ENCODE data around the gene USP33. TPM values are rescaled to one million over a fixed set of nuclear protein-coding genes. Genes with fewer than 3 reads are reported as not detected.

The USP33 gene
- total and polyA plus RNA-seq, 9 of the 15 experiments (the other 6 are each of a cell fraction or from before 2014, with no cell fraction given) = 22.4 to 83.5 (median 44.7) TPM

DNA sequence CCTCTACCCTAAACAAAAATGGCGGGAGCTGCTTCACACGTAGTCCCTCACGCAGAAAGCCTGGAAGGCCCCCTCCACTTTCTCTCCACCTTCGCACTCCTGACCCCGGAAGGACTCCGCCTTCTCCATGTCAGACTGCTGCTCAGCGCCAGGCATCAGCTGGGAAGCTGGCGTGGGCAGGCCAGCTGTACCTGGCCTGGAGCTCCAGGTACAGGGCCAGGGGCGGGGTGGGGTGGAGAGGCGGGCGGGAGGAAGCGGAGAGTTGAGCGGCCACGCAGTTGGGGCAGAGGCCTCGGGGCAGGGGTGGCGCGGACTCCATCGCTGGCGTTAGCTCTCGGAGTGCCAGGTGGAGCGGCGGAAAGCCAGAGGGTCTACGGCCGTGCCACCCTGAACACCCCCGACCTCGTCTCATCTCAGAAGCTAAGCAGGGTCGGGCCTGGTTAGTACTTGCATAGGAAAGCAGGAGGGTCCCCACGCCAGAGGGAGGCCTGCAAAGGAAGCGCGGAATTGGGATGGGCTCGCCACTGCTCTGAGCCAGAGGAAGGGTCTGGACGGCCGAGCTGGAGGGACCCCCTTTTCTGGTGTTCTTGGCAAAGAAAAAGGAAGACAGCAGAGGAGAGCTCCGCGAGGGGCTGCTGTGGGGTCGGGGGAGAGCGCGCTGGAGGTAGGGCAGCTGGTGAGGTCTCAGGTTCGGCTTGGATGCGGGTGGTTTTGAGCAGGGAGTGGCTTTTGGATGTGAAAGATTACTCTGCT, 20.1 kb upstream of the USP33 start, which contains the start of gene MIGA1 (continued):
- TF ChIP-seq, protein P1, sequence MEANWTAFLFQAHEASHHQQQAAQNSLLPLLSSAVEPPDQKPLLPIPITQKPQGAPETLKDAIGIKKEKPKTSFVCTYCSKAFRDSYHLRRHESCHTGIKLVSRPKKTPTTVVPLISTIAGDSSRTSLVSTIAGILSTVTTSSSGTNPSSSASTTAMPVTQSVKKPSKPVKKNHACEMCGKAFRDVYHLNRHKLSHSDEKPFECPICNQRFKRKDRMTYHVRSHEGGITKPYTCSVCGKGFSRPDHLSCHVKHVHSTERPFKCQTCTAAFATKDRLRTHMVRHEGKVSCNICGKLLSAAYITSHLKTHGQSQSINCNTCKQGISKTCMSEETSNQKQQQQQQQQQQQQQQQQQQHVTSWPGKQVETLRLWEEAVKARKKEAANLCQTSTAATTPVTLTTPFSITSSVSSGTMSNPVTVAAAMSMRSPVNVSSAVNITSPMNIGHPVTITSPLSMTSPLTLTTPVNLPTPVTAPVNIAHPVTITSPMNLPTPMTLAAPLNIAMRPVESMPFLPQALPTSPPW (CRISPR knock-in tag; IDR thresholded peaks at IDR 0.05) = peak; percentile 94
- TF ChIP-seq ZSCAN32 (CRISPR knock-in tag; IDR thresholded peaks at IDR 0.05) = no peak
- TF ChIP-seq CCNT2 (IDR thresholded peaks at IDR 0.05; ENCODE audit: borderline replicate concordance, extremely low read depth, insufficient read length, low read depth, low read length) = no peak
- TF ChIP-seq, protein P2, sequence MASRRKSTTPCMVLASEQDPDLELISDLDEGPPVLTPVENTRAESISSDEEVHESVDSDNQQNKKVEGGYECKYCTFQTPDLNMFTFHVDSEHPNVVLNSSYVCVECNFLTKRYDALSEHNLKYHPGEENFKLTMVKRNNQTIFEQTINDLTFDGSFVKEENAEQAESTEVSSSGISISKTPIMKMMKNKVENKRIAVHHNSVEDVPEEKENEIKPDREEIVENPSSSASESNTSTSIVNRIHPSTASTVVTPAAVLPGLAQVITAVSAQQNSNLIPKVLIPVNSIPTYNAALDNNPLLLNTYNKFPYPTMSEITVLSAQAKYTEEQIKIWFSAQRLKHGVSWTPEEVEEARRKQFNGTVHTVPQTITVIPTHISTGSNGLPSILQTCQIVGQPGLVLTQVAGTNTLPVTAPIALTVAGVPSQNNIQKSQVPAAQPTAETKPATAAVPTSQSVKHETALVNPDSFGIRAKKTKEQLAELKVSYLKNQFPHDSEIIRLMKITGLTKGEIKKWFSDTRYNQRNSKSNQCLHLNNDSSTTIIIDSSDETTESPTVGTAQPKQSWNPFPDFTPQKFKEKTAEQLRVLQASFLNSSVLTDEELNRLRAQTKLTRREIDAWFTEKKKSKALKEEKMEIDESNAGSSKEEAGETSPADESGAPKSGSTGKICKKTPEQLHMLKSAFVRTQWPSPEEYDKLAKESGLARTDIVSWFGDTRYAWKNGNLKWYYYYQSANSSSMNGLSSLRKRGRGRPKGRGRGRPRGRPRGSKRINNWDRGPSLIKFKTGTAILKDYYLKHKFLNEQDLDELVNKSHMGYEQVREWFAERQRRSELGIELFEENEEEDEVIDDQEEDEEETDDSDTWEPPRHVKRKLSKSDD (conservative IDR thresholded peaks at IDR 0.05; ENCODE audit: low read length) = peak; percentile 72; the same call in 1 of the 2 replicates
- peak; percentile 77 for TF ChIP-seq HNRNPLL (IDR thresholded peaks at IDR 0.05; ENCODE audit: low read depth, low read length, poor library complexity, severe bottlenecking)
- TF ChIP-seq TBP (optimal IDR thresholded peaks at IDR 0.05; ENCODE audit: low read depth, low read length) = peak; percentile 28
- no peak for TF ChIP-seq MXI1 (IDR thresholded peaks at IDR 0.05; ENCODE audit: low read depth, low read length)
- TF ChIP-seq, protein P3, sequence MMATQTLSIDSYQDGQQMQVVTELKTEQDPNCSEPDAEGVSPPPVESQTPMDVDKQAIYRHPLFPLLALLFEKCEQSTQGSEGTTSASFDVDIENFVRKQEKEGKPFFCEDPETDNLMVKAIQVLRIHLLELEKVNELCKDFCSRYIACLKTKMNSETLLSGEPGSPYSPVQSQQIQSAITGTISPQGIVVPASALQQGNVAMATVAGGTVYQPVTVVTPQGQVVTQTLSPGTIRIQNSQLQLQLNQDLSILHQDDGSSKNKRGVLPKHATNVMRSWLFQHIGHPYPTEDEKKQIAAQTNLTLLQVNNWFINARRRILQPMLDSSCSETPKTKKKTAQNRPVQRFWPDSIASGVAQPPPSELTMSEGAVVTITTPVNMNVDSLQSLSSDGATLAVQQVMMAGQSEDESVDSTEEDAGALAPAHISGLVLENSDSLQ (IDR thresholded peaks at IDR 0.05) = no peak
- TF ChIP-seq, protein P4, sequence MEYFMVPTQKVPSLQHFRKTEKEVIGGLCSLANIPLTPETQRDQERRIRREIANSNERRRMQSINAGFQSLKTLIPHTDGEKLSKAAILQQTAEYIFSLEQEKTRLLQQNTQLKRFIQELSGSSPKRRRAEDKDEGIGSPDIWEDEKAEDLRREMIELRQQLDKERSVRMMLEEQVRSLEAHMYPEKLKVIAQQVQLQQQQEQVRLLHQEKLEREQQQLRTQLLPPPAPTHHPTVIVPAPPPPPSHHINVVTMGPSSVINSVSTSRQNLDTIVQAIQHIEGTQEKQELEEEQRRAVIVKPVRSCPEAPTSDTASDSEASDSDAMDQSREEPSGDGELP (CRISPR knock-in tag; IDR thresholded peaks at IDR 0.05; ENCODE audit: borderline replicate concordance) = peak; percentile 98
- TF ChIP-seq NR1H2 (CRISPR knock-in tag; IDR thresholded peaks at IDR 0.05) = 0 out of 2 replicates have a peak, but pooled peaks have one; percentile 21
- TF ChIP-seq MIER1 (IDR thresholded peaks at IDR 0.05; ENCODE audit: low read depth) = no peak
- TF ChIP-seq RAD51 (IDR thresholded peaks at IDR 0.05; ENCODE audit: borderline replicate concordance, low read depth) = no peak
- TF ChIP-seq ILF3 (IDR thresholded peaks at IDR 0.05; ENCODE audit: borderline replicate concordance) = no peak
- TF ChIP-seq CTBP1 (IDR thresholded peaks at IDR 0.05; ENCODE audit: borderline replicate concordance) = no peak
- peak in 1 of 2 experiments; percentile 79; a peak in 1 of 3 replicates for TF ChIP-seq CBX3 (IDR thresholded peaks at IDR 0.05; ENCODE audit: borderline replicate concordance in 1 of 2, low read length in 2 of 2)
- TF ChIP-seq, protein P5, sequence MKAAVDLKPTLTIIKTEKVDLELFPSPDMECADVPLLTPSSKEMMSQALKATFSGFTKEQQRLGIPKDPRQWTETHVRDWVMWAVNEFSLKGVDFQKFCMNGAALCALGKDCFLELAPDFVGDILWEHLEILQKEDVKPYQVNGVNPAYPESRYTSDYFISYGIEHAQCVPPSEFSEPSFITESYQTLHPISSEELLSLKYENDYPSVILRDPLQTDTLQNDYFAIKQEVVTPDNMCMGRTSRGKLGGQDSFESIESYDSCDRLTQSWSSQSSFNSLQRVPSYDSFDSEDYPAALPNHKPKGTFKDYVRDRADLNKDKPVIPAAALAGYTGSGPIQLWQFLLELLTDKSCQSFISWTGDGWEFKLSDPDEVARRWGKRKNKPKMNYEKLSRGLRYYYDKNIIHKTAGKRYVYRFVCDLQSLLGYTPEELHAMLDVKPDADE (conservative IDR thresholded peaks at IDR 0.05; ENCODE audit: control insufficient read depth, low read depth, low read length) = peak; percentile 69
- no peak for TF ChIP-seq KAT8 (IDR thresholded peaks at IDR 0.05; ENCODE audit: low read depth)
- no peak for TF ChIP-seq CBFB (CRISPR knock-in tag; IDR thresholded peaks at IDR 0.05)
- TF ChIP-seq ZNF134 (CRISPR knock-in tag; conservative IDR thresholded peaks at IDR 0.05) = no peak
